Fibroblast of upper back skin (primary cell): ENCODE measurements around the gene KRTAP5-11.
"Not testable (repeated sequence)": the region's sequence is repeated elsewhere in the genome, so short reads cannot be mapped to it uniquely, and the experiment has no call there.

ENCODE experiments used
- DNase-seq: peaks from one replicate; pipeline ENCODE4 v3.0.0-alpha.2; 2013

Gene KRTAP5-11, protein sequence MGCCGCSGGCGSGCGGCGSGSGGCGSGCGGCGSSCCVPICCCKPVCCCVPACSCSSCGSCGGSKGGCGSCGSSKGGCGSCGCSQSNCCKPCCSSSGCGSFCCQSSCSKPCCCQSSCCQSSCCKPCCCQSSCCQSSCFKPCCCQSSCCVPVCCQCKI

GRCh38 chr11:71582309-71582895, at the start of gene KRTAP5-11:
TSS of gene KRTAP5-11 (minus strand) at chr11:71582875. CDS start at chr11:71582837, 38 bp downstream.
- DNase-seq, result no peak

DNA sequence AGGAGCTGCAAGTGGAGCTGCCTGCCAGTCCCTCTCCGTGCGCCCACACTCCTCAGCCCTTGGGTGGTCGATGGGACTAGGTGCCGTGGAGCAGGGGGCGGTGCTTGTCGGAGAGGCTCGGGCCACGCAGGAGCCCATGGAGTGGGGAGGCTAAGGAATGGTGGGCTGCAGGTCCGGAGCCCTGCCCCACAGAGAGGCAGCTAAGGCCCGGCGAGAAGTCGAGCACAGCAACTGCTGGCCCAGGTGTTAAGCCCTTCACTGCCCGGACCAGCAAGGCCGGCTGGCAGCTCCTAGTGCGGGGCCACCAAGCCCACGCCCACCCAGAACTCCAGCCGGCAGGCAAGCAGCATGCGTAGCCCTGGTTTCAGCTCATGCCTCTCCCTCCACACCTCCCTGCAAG, 48.9 kb upstream of the KRTAP5-11 start:
- DNase-seq, result not testable (repeated sequence)

GRCh38 chr11:71630071-71630470, 47.4 kb upstream of the KRTAP5-11 start:
- not testable (repeated sequence) for DNase-seq

DNA sequence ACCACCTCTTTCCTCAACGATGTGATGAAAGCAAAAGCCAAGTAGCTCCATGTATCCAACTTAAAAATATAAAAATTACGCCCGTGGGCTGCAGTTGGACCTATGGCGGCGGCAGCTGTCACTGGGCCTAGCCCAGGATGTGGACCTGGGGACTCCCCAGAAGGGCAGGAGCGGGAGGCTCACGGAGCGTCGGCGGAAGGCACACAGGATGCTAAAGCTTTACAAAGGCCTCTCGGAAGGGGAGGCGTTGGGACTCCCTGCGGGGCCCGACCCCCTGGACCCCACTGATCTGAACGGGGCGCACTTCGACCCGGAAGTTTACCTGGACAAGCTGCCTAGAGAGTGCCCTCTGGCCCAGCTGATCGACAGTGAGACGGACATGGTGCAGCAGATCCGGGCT, 46.3 kb upstream of the KRTAP5-11 start:
- DNase-seq, result not testable (repeated sequence)

GRCh38 chr11:71623226-71623625, 40.6 kb upstream of the KRTAP5-11 start:
- not testable (repeated sequence) for DNase-seq

DNA sequence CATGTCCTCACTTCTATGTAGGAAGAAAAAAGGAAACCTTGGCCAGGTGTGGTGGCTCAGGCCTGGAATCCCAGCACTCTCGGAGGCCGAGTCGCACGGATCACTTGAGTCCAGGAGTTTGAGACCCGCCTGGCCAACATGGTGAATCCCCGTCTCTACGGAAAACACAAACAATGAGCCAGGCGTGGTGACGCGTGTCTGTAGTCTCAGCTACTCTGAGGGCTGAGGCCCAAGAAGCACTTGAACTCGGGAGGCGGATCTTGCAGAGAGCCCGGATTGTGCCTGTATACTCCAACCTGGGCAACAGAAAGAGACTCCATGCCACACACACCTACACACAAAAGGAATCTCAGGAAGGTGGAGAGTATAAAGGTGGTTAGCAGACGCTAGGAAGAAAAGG, 39.9 kb upstream of the KRTAP5-11 start:
- not testable (repeated sequence) for DNase-seq

- DNase-seq, result not testable (repeated sequence)
These were observed 32.3 kb upstream of the KRTAP5-11 start for GRCh38 chr11:71615003-71615402.

GRCh38 chr11:71614366-71614917, 31.8 kb upstream of the KRTAP5-11 start:
- not testable (repeated sequence) for DNase-seq

DNA sequence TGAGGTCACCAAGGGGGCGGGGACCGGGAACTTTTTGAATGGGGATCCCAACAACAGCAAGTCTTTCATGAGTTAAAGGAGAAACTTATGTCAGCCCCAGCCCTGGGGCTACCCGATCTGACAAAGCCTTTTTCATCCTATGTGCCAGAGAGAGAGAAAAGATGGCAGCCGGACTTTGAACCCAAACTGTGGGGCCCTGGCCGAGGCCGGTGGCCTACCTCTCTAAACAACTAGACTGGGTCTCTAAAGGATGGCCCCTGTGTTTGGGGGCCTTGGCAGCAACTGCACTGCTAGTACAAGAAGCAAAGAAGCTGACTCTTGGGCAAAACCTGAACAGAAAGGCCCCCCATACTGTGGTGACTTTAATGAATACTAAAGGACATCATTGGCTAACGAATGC, 31.3 kb upstream of the KRTAP5-11 start:
- not testable (repeated sequence) for DNase-seq

DNA sequence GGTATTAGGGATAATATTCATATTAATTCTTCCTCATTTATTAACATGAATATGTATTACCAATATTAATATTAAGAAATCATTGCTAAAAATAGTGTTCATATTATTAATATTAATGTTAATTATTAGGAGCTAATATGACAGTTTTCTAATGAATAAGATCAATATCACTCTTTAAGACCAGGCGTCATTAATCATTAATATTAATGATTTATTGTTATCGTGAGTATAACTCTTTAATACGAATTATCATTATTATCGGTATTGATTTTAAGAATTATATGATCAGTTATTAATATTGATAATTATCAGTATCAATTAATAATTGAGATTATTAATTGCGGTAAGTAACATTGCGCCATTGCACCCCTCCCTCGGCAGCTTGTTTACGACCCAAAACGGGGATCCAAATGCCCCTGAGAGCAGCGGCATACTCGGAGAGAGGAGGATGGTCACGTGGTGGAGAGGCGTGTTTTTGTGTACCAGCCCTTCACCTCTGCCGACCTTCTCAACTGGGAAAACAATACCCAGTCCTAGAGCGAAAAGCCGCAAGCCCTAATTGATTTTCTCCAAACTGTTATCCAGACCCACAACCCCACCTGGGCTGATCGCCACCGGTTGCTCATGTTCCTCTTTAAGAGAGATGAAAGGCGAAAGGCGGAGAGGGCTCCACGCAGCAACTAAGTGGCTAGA, 28.7 kb upstream of the KRTAP5-11 start:
- DNase-seq, result not testable (repeated sequence)

- DNase-seq, result not testable (repeated sequence)
These were observed 25.6 kb upstream of the KRTAP5-11 start for GRCh38 chr11:71608272-71608671.

DNA sequence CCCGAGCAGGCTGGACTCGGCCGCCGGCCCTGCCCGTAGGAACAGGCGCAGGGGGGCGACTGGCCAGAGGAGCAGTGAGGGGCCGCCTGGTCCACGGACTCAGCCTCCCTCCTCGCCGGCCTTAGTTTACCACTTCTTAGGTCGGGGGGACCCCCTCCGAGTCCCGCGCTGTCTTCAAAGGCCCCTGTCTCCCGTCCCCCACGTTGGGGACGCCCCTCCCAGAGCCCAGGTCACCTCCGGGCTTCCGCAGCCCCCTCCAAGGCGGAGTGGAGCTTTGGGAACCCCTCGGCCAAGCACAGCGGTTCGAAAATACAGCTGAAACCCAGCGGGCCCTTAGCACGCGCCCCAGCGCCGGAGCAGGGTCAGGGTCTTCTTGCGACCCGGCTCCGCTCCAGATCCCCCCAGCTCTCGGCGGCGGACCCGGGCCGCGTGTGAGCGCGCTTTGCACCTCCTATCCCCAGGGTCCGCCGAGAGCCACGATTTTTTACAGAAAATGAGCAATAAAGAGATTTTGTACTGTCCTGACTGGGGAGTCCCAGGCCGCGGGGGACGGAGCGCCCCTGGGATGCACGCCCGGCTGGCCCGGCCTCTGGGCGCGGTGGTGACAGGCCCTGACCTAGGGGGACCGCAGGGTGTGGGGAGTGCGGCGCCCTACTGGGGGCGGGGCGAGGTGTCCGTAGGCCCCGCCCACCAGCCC, 25.0 kb upstream of the KRTAP5-11 start:
- DNase-seq, result not testable (repeated sequence)

DNA sequence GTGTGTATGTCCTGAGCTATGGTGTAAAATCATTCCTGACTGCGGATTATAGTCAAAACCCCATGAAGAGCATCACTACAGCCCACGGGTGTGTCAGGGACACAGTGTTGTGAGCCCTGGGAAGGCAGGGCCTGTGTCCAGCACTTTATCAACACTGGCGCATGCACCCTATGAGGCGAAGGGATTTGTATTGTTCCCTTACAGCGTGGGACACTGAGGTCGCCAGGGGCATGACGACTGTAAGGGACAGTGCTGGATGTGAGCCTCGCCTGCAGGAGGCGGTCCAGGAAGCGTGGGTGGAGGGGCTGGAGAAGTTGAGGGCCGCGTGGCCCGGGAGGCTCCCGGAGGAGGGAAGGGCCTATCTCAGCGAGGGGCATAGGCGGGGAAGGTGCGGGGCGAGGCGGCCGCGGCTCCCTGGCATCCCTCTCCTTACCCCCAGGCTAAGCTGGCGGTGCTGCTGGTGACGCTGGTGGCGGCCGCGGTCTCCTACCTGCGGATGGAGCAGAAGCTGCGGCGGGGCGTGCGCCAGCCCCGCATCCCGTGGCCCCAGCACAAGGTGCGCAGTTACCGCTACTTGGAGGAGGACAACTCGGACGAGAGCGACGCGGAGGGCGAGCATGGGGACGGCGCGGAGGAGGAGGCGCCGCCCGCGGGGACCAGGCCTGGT, 24.3 kb upstream of the KRTAP5-11 start:
- not testable (repeated sequence) for DNase-seq

- not testable (repeated sequence) for DNase-seq
These were observed 22.3 kb upstream of the KRTAP5-11 start for GRCh38 chr11:71604798-71605488.

- DNase-seq, result not testable (repeated sequence)
These were observed 20.5 kb upstream of the KRTAP5-11 start for GRCh38 chr11:71603221-71603620.

- DNase-seq, result not testable (repeated sequence)
These were observed 6.9 kb upstream of the KRTAP5-11 start for GRCh38 chr11:71589546-71589920.

GRCh38 chr11:71588822-71589545, 6.3 kb upstream of the KRTAP5-11 start:
- DNase-seq, result not testable (repeated sequence)

GRCh38 chr11:71588314-71588713, 5.6 kb upstream of the KRTAP5-11 start:
- DNase-seq, result not testable (repeated sequence)

- not testable (repeated sequence) for DNase-seq
These were observed 3.0 kb upstream of the KRTAP5-11 start for GRCh38 chr11:71585673-71586072.

DNA sequence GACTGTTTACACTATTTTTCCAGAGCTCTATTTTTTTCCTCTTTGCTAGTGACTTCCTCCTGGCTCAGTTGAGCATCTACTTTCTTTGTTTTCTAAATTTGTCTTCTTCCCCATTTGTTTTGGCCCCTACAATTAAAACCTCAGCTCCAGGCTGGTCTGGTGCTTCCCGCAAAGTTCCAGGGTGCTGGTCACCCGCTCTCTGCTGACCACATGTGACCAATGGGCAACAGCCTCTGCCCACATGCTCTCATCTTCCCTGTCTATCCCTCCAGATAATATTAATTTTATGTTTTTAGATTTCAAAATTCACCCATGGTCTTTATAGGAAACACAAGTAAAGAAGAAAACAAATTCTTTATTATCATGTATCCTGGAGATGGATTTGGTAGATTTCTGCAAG, 294 bp upstream of the KRTAP5-11 start:
- not testable (repeated sequence) for DNase-seq

- no peak for DNase-seq
These were observed 849 bp downstream of the KRTAP5-11 start for GRCh38 chr11:71581826-71582225.
